Gastrocnemius medialis (tissue), 4 donors: ENCODE results near the gene ARHGEF10L.

ENCODE experiments used
- CTCF ChIP-seq, 5 experiments: fragments of 450-650 bp in 3 of 5; fragments of 200-600 bp in 2 of 5; sonication (generic) in 2 of 5; IDR thresholded peaks in 4 of 5; conservative IDR thresholded peaks in 1 of 5; 1 replicate in 4 of 5; 2 replicates in 1 of 5; pipeline ENCODE4 v1.5.1; 2016 to 2019; ENCODE audit warnings: antibody characterized with exemption in 5 of 5, mild to moderate bottlenecking in 3 of 5, moderate library complexity in 3 of 5
- POLR2A ChIP-seq, 2 donors: fragments of 450-650 bp; IDR thresholded peaks; one replicate each; pipeline ENCODE4 v1.6.1; 2017; ENCODE audit warnings: antibody characterized with exemption in 2 of 2, mild to moderate bottlenecking in 2 of 2, moderate library complexity in 2 of 2

GRCh38 chr1:17610713-17611112 is 71.2 kb downstream of the ARHGEF10L start:
- TF ChIP-seq CTCF (IDR thresholded peaks at IDR 0.05 in 4 of 5, conservative IDR thresholded peaks at IDR 0.05 in 1 of 5) (no peak), POLR2A (IDR thresholded peaks at IDR 0.05) (no peak)
